Fibroblast of gingiva (primary cell): Measurements from ENCODE around the gene DEGS2.

Experiments
- DNase-seq: peaks from one replicate; pipeline ENCODE4 v3.0.0-alpha.2; 2011; ENCODE audit warnings: low read depth

DEGS2 gene

DNA sequence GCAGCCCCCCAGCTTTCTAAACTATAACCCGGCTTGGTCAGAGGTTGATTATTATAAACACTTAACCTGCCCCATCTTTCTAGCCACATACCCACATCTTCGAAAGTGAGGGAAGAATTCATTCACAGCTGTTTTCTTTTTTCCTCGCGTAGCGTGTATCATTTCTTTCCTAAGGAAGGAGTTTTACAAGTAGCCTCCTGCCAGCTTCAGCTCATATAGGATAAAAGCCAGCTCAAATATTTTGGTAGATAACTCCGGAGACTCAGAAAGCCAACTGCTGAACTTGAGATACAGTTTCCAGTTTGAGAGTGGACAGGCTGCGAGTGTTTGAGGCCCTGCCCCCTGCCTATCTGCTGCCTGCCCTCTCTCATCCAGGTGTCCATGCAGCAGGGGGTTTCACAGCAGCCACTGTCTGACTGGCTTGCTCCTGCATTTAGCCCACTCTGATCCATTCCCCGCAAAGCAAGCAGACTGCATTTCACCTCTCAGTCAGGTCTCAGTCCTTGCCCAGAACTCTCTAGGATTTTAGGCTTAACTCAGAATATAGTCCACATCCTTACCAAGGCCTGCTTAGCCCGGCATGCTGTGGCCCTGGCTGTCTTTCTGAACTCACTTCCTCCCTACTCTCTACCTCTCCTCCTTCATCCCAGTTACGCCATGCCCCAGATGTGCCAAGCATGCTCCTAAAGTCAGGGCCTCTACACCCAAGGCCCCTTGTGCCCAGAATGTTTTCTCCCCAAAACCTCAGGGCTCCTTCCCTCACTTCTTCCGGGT lies 47.3 kb downstream of the DEGS2 start:
- no peak for DNase-seq

DNA sequence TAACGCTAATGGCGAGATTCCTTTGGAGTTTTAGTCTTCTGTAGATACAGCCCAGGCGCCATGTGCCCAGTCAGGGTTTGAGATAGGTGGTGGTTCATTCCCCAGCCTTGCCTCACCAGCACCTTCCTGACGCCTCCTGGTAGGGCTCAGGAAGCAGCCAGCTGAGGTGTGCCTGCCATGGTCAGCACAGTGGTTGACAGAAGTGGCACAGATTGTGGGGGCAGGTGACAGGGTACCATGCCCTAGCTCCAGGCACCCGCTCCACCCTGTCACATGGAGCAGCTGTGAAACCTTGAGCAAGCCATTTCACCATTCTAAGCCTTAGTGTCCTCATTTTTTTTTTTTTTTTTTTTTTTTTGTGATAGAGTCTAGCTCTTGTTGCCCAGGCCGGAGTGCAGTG lies 48.6 kb downstream of the DEGS2 start:
- no peak for DNase-seq

DNA sequence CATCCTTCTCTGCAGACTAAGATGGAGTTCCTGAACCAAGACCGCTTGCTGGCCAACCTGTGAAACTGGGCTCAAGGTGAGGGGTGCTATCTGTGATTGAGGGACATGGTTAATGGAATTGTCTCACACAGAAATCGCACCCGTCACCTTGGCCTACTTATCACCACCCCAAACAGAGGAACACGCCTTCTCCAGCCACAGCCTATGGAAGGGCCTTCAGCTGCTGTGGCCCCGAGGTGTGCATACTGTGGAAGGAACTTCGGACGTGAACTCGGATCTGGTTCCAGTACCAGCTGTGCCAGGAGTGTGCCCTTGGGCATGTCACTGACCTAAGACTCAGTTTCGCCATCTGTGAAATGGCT lies 49.9 kb downstream of the DEGS2 start:
- no peak for DNase-seq

DNA sequence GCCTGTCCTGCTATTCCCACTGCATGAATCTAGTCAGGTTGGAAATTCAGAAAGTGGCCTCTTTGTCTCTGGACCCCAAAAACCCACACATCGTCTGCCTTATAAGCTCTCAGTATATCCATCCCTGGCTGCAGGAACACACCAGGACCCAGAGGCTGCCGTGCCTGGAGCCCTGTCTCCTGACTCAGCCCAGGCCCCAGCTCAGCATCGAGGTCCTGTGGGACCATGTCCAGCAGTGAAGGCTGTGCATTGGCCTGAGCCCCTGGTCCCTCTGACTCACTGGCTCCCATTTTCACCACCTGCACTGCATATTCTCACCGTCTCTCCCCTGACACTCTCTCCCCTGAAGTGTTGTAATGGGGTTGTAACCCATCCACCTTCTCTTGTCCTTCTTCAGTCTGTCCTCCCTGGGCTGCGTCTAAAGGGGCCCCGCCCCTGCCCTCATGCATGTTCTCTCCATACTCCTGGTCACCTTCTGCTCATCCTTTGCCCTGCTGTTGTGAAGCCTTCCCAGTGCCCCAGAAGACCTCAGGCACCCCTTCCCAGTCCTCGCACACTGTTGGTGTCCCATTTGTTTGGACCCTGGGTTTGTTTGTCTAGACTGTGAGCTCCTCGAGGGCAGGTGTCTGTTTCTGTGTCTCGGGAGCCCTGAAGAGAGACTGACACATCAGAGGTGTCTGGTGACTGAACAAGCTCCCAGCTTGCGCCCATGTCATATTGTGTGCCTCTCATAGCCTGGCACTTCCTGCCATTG lies 50.4 kb downstream of the DEGS2 start:
- DNase-seq, result no peak

DNA sequence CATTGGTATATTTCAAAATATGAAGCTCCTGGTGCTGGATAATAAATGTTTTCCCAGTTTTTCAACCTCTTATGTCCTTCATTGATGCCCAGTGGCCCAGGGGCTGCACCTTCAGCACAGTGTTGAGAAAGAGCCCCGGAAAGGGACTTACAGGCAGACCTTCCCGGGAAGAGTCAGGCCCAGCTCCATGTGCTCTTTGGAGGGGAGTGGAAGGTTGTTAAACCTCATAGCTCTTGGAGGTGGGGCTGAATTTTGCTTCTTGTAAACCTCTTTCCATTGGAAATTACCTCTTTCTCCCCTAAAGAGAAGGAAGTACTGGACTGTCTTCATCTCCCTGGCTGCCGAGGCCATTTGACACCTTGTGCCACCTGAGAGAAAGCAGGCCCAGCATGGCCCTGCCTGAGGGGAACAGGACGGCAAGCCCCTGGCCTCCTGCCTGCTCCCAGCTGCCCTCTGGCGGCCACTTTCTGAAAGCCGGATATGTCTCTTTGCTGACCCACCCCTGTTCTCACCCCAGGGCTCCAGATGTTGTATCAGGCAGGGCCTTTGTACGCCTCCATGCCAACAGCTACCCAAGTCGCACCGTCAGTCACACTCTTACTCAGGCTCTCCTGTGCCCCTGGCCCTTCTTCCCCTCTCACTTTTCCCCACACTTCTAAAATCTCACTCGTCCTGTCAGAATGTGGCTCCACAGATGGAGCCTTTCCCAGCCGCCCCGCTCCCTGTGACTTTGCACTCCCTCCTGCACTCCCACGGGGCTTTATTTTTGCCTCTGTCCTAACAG lies 51.2 kb downstream of the DEGS2 start:
- DNase-seq, result peak; percentile 58

DNA sequence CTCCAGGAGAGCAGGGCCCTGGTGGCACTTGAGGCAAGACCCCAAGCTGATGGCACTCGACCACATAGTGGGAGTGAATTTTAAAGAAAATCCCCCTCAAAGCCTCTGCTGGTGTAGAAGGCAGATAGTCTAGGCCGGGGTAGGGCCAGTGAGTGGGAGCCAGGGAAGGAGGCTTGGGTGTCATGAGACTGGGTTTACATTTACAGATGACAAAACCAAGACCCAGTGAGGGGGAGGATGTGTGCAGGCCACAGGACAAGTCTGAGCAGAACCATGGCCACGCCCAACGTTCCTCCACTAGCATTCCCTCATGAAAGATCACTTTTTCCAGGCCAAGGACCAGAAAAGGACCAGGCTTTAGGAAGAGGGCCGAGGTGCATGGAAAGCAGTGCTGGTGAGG lies 52.2 kb downstream of the DEGS2 start:
- no peak for DNase-seq

DNA sequence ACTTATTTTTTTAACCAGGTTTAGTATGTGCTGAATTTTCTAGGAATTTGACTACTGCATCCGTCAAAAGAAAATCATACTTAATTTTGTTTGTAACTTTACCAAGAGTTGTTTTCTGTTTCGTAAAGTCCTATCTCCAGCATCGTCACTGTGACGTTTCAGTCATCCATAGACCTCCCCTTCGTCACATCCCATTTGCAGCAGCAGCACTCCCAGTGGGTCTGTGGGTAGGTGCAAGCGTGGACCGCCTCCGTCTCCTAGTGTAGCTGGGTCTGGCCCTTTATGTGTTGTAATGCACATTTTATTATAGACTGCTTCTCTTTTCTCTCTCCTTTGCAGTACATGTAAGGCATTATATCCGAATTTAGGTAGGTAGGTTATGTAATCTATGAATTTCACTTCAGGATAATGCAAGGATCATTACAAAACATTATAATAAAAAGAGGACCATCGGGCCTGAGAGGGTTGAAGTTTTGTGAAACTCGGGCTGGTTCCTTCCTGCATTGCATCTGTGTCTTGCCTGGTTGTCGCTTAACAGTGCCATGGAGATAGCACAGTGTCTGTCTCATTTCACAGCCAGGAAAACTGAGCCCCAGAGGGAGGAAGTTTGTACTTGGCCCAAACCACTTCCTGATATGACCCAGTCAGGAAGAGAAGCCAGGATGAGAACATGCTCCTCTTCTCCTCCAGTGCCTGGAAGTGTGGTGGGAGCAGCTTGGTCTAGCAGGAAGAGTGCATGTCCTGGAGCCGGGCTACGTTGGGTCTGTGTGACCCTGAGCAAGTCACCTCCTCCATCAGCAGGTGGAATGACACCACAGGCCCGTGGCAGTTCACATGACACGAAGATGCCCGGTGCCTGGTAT lies 53.0 kb downstream of the DEGS2 start:
- DNase-seq, result no peak

DNA sequence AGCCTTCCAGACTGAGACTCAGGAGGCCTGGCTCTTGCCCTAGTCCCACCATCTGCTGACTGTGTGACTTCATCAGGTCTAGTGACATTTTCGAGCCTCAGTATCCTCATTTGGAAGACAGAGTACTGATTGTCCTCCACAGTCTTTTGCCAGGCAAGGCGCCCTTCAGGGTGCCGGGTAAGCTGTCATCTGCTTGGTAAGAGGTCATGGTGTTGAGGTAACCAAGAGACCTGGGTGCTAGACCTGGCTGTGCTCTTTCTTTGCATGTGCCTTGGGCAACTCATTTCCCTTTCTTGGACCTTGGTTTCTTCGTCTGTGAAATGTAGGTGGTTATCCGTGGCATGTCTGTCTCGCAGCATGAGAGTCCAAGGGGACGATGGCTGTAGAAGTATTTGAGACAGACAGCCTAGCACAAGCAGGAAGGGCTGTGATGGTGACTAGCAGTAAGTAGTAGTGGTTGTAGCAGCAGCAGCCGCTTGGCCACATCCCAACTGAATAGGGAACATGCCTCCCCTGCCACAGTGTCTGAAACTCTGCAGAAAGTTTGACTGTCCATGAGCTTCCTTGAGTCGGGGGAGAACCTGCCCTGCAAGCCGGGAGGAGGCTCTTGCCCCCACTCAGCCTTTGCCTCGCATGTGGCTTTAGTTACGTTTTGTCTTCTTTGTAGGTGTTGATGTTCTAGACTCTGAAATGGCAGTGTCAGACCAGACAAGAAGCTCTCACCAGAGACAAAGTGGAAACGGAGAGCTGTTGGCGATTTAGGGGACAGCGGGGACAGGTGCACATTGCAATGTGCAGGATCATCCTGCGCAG lies 53.9 kb downstream of the DEGS2 start:
- no peak for DNase-seq

DNA sequence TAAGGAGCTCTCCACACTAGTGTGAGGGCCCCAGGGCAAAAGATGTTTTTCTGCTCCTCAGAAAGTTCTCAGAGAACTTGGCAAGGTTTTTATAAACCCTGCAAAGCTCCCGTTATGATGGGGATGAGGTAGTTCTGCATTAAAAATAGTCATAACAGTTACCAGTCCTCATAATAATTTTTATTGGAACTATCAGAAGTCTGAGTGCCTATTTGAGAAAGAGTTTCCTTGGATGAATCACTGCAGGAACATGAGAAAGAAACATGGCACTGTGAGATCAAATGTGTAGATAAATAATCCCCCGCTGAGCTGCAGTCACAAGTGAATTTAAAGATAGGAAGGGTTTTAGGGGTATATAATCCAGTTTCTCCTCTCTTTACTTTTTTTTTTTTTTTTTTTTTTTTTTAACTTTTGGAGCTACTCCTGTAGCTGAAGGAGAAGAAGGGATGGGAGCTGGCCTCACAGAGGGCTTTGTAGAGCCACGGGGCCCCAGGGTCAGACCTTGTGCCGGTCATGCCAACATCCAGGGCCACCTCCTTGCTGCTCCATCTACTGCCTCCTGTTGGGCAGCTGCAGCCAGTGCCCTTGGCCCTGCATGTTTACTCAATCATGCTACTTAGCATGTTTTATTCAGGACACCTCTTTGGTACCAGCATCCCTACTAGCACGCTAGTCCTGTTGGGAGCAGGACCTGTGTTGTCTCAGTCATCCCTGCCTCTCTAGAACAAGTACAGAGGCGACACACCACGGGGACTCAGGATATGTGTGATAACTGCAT lies 54.7 kb downstream of the DEGS2 start:
- peak; percentile 78 for DNase-seq

DNA sequence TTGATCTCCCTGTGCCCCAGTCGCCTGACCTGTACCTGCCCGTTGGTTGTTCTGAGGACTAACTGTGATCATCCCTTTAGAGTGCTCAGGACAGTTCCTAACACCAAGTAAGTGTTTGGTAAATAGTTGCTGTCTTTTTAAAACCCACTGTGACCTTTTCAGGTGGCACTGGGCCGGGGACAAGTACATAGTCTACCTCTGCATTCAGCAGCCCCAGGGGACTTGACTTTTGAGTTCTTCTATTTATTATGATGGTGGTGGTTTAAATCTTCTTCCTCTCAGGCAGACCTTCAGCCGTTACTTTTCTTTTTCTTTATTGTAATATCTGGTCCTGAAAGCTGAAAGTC lies 55.5 kb downstream of the DEGS2 start:
- no peak for DNase-seq

DNA sequence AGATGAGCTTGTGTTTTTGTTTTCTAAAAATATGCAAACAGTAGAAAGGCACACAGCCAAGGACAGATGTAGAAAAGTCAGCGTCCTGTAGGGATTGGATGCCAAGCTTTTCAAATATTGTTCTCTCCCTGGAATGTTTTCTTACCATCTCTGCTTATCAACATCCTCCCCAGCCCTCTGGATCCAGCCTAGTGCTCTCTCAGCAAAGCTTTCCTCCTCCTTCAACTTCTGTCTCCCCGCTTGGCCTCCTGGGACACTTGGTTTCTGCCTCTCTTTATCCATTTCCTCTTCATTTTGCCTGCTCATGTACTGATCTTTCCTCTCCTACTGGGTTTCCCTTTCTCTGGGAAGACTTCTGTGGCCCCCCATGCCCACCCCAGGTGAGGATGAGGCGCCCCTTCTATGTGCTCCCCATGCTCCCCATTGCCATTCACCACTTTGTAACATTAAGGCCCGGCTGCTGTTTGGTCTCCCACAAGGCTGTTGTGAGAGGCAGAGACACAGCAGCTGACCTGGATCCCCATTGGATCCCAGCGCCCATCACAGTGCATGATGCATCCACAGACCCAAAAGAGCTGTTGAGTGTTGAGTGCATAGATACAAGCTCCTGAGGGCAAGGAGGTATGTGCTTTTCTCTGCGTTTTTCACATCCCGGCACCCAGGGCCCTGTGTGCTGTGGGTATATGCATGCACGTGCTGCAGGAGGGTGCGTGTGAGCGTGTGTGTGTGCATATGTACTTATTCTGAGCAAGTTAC lies 56.0 kb downstream of the DEGS2 start:
- peak; percentile 81 for DNase-seq

DNA sequence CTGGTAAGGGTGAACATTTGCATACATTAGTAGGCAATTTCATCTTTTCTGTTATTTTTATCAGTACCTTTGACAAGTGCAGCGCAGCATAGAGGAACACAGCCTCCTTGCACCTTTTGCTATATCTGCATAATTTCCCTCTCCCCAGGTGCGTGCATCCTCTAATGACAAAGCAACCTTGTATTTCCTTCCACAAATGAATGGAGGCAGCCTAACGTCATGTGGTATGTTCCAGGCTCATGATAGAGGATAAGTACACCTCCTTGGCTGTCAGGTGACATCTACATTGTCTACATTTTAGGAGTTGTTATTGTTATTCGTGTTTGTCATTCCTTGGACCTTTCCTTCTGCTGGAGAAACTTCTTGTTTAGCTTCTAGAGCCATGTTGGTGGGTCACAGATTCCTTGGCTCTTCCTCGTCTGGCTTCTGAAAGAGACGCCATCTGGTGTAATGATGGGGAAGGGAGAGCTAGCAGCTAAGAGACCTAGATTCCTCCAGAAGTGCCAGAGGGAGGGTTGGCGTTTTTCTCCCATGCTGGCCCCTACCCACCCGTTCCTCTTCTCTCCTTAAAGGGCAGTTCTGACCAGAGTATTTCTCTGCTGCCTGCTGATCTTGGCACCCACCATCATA lies 57.2 kb downstream of the DEGS2 start:
- no peak for DNase-seq

DNA sequence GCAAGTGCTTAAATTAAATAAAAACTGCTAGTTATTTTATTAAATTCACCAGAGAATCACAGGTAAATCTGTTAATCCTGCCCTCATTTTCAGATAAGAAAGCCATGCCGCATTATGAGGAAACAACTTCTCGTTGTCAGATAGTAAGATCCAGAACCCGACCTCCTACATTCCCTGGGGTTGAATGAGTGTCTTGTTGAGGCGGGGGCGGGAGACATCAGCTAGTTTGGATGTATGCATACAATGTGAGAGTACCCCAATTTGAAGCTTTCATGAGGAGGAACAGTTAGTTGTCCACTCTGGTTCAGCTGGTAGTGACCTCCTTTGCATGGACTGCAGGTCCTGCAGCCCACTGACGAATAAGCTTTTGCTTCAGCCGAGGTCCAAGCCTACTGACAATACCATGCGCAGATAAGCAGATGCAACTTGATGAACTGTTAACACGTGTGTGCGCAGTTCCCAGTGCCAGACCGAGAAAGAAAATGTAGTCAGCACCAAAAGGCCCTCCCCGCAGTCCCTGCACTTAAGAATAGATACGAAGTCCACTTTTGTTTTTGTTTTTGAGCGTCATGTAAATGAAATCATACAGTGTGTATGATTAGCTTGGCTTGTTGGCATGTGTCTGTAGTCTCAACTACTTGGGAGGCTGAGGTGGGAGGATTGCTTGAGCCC lies 59.3 kb downstream of the DEGS2 start:
- no peak for DNase-seq

DNA sequence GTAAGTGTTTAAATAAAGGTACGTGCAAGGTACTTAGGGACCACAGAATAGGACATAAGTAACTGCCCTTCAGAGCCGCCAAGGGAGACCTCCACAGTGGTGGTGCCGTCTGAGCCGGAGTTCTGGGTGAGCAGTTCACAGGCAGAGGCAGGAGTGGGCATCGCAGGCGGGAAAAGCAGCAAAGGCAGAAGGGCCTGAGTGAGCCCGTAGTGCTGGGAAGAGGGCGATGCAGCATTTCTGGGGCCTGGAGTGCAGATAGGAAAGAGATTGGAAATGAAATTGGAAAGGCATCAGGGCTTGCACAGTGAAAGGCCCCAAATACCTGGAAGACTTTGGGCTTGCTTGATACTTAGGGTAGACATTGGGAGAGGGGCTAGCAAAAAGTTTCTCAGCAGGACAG lies 61.3 kb downstream of the DEGS2 start:
- no peak for DNase-seq

DNA sequence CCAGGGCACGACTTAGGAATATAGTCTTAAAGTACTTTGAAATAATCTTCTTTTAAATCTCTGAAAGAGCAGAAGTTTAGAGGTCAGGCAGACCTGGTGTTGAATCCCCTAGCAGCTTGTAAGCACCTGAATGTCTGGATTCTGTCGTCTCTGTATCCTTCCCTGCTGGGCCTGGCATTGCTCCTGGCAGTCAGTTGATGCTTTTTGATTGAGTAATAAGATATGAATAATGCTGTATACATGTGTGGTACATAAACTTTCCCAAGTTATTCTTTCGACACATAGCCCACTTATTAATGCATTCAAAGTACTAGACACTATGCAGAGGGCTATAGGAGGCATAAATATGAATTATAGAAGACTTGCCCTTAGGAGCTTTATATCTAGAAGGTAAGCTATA lies 62.8 kb downstream of the DEGS2 start:
- DNase-seq, result peak; percentile 66
